ENCODE results near the gene GZMA.
"Not testable (repeated sequence)": the region's sequence is repeated elsewhere in the genome, so short reads cannot be mapped to it uniquely, and the experiment has no call there.

Gene GZMA

DNA sequence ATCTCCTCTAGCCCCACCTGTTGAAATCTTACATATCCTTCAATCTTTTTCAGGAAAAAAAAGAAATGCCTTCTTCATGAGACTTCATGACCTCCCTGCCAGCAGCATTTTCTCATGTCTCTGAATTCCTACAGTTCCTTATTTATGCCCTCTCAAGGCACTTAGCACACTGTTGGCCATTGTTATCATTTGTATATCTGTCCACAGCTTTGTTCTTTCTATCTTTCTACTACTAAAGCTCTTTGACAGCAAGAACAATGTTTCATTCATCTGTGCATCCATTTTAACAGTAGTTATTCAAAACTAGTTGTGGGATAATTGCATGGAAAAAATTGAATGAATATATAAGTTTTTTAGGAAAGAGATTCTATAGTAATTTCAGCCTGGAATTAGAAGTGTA, 20.9 kb upstream of the GZMA start:
- Histone ChIP-seq H3K27ac (ENCODE audit: low read depth, low read length, severe bottlenecking) (no peak overlapping the region), H3K9me3 (ENCODE audit: control insufficient read depth, low read length) (peaks cover 9% of the 10 kb centered on the region), H3K4me1 (ENCODE audit: control insufficient read depth, insufficient read depth, low read length, poor library complexity, severe bottlenecking) (no peaks in the 10 kb centered on the region), H3K36me3 (ENCODE audit: control insufficient read depth, insufficient read depth, low read length) (no peaks in the 10 kb centered on the region), H3K4me3 (ENCODE audit: extremely low read depth, insufficient read depth, low read length, poor library complexity, severe bottlenecking) (no peak overlapping the region)

DNA sequence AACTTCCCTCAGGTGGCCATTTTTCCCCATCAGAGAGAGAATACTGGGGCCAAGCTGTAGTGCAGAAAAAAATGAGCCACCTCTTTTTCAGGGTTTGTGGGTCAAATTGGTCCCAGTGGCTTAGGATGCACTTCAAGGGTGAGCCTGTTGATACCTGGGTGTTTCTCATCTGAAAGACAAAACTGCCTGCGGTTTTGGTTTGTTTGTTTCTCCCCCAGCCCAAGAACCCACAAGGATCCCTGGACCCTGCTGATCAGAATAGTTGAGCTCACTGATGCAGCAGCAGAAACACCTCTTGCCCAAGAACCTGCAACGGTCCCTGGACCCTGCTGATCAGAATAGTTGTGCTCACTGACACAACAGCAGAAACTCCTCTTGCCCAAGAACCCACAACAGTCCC, 13.1 kb upstream of the GZMA start:
- WGBS, 2 experiments (ENCODE audit: insufficient coverage in 2 of 2), result 67 to 83% methylated on average over 1 to 2 of the region's 2 CpGs
- not testable (repeated sequence) for H3K9me3 ChIP-seq (ENCODE audit: control insufficient read depth, low read length); H3K27ac ChIP-seq (ENCODE audit: low read depth, low read length, severe bottlenecking); H3K4me1 ChIP-seq (ENCODE audit: control insufficient read depth, insufficient read depth, low read length, poor library complexity, severe bottlenecking); H3K4me3 ChIP-seq (ENCODE audit: extremely low read depth, insufficient read depth, low read length, poor library complexity, severe bottlenecking); H3K36me3 ChIP-seq (ENCODE audit: control insufficient read depth, insufficient read depth, low read length)

DNA sequence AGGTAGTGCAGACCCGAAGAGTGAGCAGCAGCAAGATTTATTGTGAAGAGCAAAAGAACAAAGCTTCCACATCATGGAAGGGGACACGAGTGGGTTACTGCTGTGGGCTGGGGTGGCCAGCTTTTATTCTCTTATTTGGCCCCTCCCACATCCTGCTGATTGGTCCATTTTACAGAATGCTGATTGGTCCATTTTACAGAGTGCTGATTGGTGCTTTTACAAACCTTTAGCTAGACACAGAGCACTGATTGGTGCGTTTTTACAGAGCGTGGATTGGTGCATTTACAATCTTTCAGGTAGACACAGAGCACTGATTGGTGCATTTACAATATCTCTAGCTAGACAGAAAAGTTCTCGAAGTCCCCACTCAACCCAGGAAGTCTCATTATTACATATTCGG, 11.4 kb upstream of the GZMA start:
- not testable (repeated sequence) for H3K27ac ChIP-seq (ENCODE audit: low read depth, low read length, severe bottlenecking); H3K9me3 ChIP-seq (ENCODE audit: control insufficient read depth, low read length); H3K4me3 ChIP-seq (ENCODE audit: extremely low read depth, insufficient read depth, low read length, poor library complexity, severe bottlenecking); H3K4me1 ChIP-seq (ENCODE audit: control insufficient read depth, insufficient read depth, low read length, poor library complexity, severe bottlenecking); H3K36me3 ChIP-seq (ENCODE audit: control insufficient read depth, insufficient read depth, low read length)
- 87 to 88% methylated on average over 4 to 5 of the region's 6 CpGs for WGBS, 2 experiments (ENCODE audit: insufficient coverage in 2 of 2)

DNA sequence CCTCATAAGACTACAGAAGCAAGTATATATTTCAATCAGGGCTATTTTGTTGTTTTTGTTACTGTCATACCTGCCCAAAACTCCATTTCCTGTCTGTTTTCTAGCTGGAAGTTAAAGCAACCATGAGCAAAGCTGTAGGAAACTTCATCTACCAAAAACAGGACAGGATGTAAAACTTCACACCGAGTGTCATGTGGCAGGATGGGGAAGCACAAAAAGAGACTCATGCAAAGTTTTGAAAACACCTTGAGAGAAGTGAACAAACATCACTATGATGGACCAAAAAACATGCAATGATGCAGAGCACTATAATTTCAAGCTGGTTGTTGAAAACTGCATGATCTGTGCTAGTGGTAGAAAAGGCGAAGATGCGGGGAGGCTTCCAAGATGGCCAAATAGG, 6.3 kb upstream of the GZMA start:
- Histone ChIP-seq H3K4me3 (ENCODE audit: extremely low read depth, insufficient read depth, low read length, poor library complexity, severe bottlenecking) (no peak overlapping the region), H3K9me3 (ENCODE audit: control insufficient read depth, low read length) (no peaks in the 10 kb centered on the region), H3K36me3 (ENCODE audit: control insufficient read depth, insufficient read depth, low read length) (no peaks in the 10 kb centered on the region), H3K27ac (ENCODE audit: low read depth, low read length, severe bottlenecking) (no peak overlapping the region), H3K4me1 (ENCODE audit: control insufficient read depth, insufficient read depth, low read length, poor library complexity, severe bottlenecking) (no peaks in the 10 kb centered on the region)
- 94 to 100% methylated on average over 2 to 3 of the region's 3 CpGs for WGBS, 2 experiments (ENCODE audit: insufficient coverage in 2 of 2)

DNA sequence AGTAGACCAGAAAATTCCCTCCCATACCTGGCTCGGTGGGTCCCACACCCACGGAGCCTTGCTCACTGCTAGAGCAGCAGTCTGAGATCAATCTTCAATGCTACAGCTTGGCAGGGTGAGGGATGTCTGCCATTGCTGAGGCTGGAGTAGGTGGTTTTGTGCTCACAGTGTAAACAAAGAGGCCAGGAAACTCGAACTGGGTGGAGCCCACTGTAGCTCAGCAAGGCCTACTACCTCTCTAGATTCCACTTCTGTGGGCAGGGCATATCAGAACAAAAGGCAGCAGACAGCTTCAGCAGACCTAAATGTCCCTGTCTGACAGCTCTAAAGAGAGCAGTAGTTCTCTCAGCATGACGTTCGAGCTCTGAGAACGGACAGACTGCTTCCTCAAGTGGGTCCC, 5.6 kb upstream of the GZMA start:
- Histone ChIP-seq H3K9me3 (ENCODE audit: control insufficient read depth, low read length) (no peaks in the 10 kb centered on the region), H3K27ac (ENCODE audit: low read depth, low read length, severe bottlenecking) (no peak overlapping the region), H3K4me3 (ENCODE audit: extremely low read depth, insufficient read depth, low read length, poor library complexity, severe bottlenecking) (no peak overlapping the region), H3K4me1 (ENCODE audit: control insufficient read depth, insufficient read depth, low read length, poor library complexity, severe bottlenecking) (no peaks in the 10 kb centered on the region), H3K36me3 (ENCODE audit: control insufficient read depth, insufficient read depth, low read length) (no peaks in the 10 kb centered on the region)
- 82 to 91% methylated on average over 5 of the region's 6 CpGs for whole genome bisulfite sequencing, 2 experiments (ENCODE audit: insufficient coverage in 2 of 2)

DNA sequence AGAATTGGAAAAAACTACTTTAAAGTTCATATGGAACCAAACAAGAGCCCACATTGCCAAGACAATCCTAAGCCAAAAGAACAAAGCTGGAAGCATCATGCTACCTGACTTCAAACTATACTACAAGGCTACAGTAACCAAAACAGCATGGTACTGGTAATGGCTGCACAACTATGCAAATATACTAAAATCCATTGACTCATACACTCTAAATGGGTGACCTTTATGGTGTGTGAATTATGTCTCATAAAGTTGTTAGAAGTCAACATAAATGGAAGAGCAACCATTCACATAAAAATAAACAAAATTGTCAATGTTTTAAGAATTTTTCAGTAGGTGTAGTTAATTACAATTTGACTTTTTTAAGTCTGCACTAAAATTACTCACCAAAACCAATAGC, 1.3 kb upstream of the GZMA start:
- H3K36me3 ChIP-seq (ENCODE audit: control insufficient read depth, insufficient read depth, low read length); H3K4me3 ChIP-seq (ENCODE audit: extremely low read depth, insufficient read depth, low read length, poor library complexity, severe bottlenecking); H3K27ac ChIP-seq (ENCODE audit: low read depth, low read length, severe bottlenecking); H3K9me3 ChIP-seq (ENCODE audit: control insufficient read depth, low read length): not testable (repeated sequence)
- H3K4me1 ChIP-seq (ENCODE audit: control insufficient read depth, insufficient read depth, low read length, poor library complexity, severe bottlenecking), result peaks cover 13% of the 10 kb centered on the region

DNA sequence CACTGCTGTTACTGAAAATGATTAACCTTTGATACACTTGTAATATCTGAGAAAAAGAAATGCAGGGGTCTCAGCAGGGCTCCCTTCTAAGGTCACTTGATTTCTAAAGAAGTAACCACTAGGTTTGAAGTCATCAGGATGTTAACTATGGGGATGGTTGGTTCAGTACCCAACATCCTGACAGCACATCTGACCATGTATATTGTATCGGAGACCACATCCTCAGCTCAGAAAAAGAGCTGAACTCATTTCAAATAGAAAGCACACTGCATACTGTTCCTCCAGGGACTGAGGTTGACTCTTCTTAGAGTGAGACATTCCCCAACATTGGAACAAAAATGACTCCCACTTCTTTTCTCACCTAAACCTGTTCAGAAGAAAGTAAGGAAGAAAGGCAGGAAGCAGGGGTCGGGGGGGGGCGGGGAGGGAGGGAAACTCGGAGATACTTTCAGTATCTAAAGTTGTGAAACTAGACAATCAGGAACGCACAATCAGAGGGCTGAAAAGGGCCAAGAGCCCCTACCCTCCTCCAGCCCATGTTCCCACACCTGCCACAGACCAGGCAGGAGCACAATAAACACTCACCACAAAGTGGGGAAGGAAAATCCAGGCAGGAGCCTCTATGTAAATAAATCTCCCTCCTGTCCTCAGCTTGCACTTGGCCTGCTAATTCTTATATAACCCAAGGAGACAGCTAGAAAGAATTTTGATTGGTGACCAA, 730 bp upstream of the GZMA start:
- no peaks in the 10 kb centered on the region for H3K9me3 ChIP-seq (ENCODE audit: control insufficient read depth, low read length)
- no peak overlapping the region for H3K27ac ChIP-seq (ENCODE audit: low read depth, low read length, severe bottlenecking)
- peaks cover 13% of the 10 kb centered on the region for H3K4me1 ChIP-seq (ENCODE audit: control insufficient read depth, insufficient read depth, low read length, poor library complexity, severe bottlenecking)
- no peaks in the 10 kb centered on the region for H3K36me3 ChIP-seq (ENCODE audit: control insufficient read depth, insufficient read depth, low read length)
- no peak overlapping the region for H3K4me3 ChIP-seq (ENCODE audit: extremely low read depth, insufficient read depth, low read length, poor library complexity, severe bottlenecking)
- 93 to 100% methylated on average over 2 of the region's 5 CpGs for WGBS, 2 experiments (ENCODE audit: insufficient coverage in 2 of 2)

DNA sequence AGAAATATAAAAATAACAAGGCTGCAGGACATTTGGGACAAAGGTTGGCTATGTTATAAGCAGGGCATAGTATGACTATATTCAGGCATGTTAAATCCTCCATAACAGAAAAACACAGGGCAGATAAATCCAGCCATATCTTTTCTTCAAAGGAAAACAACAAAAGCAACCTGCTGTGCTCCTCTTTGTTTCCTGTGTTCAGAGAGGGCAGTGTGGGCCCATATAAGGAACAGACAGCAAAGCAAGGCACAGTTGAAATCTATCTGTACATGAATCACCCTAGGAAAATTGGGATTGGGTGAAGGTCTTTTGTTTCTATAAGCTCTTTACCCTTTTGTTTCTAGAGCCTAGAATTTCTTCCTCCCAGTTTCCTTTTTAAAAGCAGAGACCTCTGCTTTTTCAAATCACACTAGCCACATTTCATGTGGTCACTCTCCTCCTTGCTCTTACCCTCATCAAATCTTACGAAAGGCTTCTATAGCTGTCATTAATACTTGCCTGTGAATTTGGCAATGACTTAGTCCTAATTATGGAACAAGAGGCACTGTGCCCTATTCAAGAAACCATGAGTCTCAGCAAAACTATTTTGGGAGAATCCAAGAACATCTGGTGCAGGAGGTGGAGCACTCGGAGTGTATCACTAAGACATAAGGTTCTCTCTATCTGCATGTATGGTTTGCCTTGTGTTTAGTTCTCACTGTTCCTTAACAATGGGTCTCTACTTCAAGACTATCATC, 1.8 kb downstream of the GZMA start:
- Histone ChIP-seq H3K4me3 (ENCODE audit: extremely low read depth, insufficient read depth, low read length, poor library complexity, severe bottlenecking) (no peak overlapping the region), H3K27ac (ENCODE audit: low read depth, low read length, severe bottlenecking) (no peak overlapping the region), H3K9me3 (ENCODE audit: control insufficient read depth, low read length) (no peaks in the 10 kb centered on the region), H3K4me1 (ENCODE audit: control insufficient read depth, insufficient read depth, low read length, poor library complexity, severe bottlenecking) (peaks cover 21% of the 10 kb centered on the region), H3K36me3 (ENCODE audit: control insufficient read depth, insufficient read depth, low read length) (no peaks in the 10 kb centered on the region)
- WGBS, 2 experiments (ENCODE audit: insufficient coverage in 2 of 2), result 80 to 85% methylated on average over 1 to 2 of the region's 2 CpGs

DNA sequence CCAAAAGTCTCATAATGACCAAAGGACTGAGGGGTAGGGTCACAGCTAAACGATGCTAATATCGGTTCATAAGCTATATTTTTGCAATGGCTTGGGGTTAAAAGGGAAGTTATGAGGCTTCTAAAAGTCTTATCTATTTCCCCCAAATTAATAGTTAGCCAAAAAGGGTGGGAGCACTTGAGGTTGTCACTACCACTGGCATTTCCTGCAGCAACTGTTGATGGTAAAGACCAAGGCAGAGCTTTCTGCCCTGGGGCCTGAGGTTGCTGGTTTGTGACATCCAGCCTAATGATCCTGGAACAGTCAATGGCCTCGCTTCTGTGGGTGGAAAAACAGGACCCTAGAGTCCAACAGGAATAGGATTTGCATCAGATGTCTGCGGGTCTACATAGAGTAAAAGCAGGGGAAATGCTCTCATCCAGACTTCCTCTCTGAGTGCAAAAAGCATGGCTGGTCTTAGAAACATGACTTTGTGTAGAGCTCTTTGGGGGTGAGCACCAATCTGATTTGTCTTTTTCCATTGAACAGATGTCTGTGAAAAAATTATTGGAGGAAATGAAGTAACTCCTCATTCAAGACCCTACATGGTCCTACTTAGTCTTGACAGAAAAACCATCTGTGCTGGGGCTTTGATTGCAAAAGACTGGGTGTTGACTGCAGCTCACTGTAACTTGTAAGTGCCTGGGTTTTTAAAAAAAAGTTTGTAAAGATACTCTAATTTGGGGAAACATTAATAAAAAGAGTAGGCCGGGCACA, 2.7 kb downstream of the GZMA start:
- no peak overlapping the region for H3K4me3 ChIP-seq (ENCODE audit: extremely low read depth, insufficient read depth, low read length, poor library complexity, severe bottlenecking)
- 96 to 100% methylated on average over 3 to 5 of the region's 5 CpGs for WGBS, 2 experiments (ENCODE audit: insufficient coverage in 2 of 2)
- H3K4me1 ChIP-seq (ENCODE audit: control insufficient read depth, insufficient read depth, low read length, poor library complexity, severe bottlenecking), result peaks cover 22% of the 10 kb centered on the region
- no peak overlapping the region for H3K27ac ChIP-seq (ENCODE audit: low read depth, low read length, severe bottlenecking)
- no peaks in the 10 kb centered on the region for H3K9me3 ChIP-seq (ENCODE audit: control insufficient read depth, low read length)
- H3K36me3 ChIP-seq (ENCODE audit: control insufficient read depth, insufficient read depth, low read length), result no peaks in the 10 kb centered on the region

DNA sequence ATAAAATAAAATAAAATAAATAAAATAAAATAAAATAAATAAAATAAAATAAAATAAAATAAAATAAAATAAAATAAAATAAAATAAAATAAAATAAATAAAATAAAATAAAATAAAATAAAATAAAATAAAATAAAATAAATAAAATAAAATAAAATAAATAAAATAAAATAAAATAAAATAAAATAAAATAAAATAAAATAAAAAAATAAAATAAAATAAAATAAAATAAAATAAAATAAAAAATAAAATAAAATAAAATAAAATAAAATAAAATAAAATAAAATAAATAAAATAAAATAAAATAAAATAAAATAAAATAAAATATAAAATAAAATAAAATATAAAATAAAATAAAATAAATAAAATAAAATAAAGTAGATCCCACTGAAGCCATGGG, 3.5 kb downstream of the GZMA start:
- H3K9me3 ChIP-seq (ENCODE audit: control insufficient read depth, low read length); H3K36me3 ChIP-seq (ENCODE audit: control insufficient read depth, insufficient read depth, low read length); H3K27ac ChIP-seq (ENCODE audit: low read depth, low read length, severe bottlenecking); H3K4me3 ChIP-seq (ENCODE audit: extremely low read depth, insufficient read depth, low read length, poor library complexity, severe bottlenecking): not testable (repeated sequence)
- peaks cover 22% of the 10 kb centered on the region for H3K4me1 ChIP-seq (ENCODE audit: control insufficient read depth, insufficient read depth, low read length, poor library complexity, severe bottlenecking)

DNA sequence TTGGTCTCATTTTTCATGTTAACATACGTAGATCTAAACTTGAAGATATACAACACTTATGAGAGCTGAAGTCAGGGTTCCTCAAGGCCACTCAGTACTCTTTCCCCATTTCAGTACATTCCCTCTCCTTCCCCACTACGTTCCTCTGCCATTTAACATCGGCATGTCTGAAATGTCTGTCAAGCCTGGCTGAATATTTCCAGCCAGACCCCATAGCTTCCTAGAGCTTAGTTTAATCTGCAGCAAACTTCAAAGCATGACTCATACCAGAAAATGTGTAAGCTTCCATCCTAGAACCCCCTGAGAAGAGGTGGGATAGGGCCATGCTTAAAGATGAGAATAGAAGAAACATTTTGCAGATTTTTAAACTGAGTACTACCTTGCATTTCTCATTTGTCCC, 6.2 kb downstream of the GZMA start:
- 82 to 83% methylated on average over 2 to 3 of the region's 3 CpGs for WGBS, 2 experiments (ENCODE audit: insufficient coverage in 2 of 2)
- Histone ChIP-seq H3K36me3 (ENCODE audit: control insufficient read depth, insufficient read depth, low read length) (no peaks in the 10 kb centered on the region), H3K9me3 (ENCODE audit: control insufficient read depth, low read length) (no peaks in the 10 kb centered on the region), H3K4me1 (ENCODE audit: control insufficient read depth, insufficient read depth, low read length, poor library complexity, severe bottlenecking) (peaks cover 22% of the 10 kb centered on the region), H3K4me3 (ENCODE audit: extremely low read depth, insufficient read depth, low read length, poor library complexity, severe bottlenecking) (no peak overlapping the region), H3K27ac (ENCODE audit: low read depth, low read length, severe bottlenecking) (no peak overlapping the region)

All from mesodermal cell (in vitro differentiated cells).